DMS53 (cell line): Measurements from ENCODE around the gene MYOM1.

Experiments
- DNase-seq: peaks from one replicate; lab custom pipeline; 2025; lab: John Stamatoyannopoulos, UW

MYOM1 gene

DNA sequence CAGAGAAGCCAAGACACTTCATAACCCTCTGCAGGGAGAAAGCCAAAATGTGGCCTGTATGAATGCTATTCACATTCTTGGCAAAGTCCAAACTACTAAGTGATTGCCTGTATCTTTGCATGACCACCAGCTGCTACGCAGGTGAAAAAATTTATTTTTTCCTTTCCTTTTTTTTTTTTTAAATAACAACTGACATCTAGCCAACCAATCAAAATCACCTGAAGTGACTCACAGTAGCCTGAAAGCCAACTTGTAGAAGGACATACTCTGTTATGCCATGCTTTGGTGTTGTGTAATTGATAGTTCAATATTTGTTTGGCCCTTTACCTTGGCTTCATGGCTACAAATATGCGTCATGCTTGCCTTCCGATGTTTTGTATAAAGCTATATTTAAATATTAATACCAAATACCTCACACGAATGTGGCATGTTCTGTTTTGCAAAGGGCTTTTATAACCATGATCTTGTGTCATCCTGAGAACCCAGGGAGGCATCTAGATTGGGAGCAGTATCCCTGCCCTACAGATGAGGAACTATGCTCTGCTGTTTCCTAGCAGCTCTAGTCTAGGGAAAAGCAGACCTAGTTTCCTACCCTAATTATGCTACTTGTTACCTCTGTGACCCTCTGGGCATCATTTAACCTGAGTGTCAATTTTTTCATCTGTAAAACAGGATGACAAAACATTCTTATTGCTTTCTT lies 102.1 kb downstream of the MYOM1 start:
- DNase-seq, result peak; percentile 99

DNA sequence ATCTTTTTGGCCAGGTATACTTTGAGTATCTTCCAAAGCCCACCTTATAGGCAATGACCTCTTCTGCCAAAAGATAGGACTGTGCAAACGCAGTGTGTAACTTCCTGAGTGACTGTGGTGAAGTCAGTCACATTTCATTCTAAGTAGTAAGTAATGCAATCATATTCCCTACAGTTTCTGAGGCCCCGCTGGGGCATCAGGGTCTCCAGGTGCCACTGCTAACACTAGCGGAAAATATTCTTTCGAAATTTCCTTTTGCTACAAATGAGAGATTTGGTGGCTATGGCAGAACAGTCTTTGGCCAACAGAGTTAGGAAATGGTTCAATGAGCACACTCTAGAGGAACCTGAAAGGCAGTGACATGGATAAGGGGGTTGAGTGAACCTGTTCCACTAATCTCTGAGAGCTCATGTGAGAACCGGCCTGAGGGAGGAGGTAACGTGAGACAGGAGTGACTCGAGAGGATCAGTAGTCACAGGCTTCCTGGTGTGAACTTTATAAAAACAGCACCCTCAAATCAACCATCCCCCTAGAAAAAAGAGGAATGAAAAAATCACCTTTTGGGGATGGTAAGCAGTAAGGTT lies 104.2 kb downstream of the MYOM1 start:
- peak; percentile 91 for DNase-seq

DNA sequence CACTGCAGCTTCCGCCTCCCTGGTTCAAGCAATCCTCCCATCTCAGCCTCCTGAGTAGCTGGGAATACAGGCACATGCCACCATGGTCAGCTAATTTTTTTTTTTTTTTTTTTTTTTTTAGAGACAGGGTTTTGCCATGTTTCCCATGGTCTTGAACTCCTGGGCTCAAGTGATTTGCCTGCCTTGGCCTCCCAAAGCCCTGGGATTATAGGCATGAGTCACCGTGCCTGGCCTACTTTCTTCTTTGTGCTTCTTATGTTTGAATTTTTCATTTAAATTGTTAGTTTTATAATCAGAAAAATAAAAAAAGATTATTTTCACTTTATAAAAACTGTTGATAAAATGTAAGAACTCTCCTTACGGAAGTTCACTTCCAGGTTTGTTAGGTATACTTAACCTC lies 105.3 kb downstream of the MYOM1 start:
- peak; percentile 78 for DNase-seq

DNA sequence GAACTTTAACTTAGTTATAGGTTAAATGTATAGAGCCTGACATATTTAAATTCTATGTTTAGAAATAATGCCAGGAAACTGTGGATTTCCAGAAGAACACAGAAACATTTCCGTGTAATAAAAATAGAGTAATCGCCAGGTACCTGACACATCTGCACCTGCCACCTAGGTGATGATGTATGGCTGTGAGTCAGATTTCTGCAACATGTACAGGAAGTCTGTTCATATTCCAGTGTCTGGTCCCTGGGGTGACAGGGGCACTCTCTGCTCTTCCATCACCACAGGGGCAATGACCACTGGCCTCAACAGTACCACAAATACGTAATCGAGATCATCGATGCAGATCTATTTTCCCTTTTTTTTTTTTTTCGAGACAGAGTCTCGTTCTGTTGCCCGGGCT lies 105.7 kb downstream of the MYOM1 start:
- DNase-seq, result peak; percentile 99

DNA sequence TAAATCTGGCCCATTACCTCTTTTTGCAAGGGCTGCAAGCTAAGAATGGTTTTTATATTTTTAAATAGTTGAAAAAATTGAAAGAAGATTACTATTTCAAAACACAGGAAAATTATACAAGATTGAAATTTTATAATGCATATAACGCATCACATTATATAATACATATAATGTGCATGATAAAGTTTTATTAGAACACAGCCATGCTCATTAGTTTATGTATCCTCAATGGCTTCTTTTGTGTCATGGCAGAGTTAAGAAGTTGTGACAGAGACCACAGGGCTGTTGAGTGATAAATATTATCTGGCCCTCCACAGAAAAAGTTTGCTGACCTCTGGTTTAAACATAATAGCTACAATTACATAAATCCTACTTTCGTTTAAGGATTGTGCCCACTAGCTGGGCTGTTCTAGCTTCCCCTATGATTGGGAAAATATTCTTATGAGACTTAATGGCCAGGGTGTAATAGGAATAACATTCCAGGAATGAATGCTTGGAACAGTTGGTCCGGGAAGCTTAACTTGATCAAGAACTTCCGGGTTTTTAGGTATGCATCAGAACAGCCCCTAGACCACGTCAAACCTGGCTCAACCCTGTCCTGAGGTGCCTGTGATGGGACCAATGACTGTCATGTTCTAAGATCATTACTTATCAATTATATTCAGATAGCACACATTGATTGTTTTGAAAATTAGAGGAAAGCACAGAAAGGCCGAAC lies 108.1 kb downstream of the MYOM1 start:
- DNase-seq, result no peak

DNA sequence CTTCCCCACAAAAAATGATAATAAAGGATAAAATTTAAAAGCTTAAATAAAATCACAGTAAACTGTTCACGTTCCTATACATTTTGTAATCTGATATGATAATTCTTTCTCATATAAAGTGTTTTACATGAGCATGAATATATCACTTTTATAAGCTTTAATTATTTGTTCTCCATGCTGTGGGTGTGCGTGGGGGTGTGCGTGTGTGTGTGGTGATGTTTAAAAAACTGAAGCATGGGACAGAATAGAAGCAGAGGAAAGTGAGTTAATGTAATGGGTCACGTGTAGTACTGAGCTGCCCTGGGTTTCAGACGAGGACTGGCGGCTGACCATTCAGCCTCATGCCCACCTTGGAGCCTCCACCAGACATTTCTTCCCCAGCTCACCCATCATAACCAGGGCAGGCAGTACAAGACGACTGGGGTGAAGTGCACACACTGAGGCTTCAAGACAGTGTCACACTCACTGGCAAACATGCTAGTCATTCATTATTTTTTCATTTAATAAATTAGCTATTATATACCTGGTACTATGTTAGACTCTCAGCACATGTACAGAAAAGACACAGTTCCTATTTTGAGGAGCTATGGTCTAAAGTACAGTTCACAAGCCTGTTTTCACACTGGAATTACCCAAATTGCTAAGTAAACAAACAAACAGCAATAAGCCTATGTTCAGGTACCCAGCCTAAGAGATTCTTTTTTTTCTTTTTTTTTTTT lies 109.6 kb downstream of the MYOM1 start:
- DNase-seq, result no peak

DNA sequence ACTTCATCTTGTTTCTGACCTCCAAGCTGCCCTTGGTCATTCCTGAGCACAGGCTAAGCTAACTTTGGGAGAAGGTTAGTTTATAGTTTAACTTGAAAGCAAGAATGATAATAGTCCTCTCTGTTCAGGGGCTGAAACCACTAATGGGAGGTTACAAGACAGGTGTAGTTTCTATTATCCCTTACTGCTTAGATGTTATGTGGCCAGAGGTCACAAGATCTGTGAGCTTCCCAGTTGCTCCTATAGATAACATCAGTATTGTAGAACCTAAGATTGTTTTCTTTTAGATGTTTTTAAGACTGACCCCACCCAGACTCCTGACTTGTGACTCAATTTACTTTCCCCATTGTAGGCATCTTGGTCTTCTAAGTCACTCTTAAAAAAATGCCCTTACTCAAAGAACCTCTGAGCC lies 112.0 kb downstream of the MYOM1 start:
- no peak for DNase-seq

DNA sequence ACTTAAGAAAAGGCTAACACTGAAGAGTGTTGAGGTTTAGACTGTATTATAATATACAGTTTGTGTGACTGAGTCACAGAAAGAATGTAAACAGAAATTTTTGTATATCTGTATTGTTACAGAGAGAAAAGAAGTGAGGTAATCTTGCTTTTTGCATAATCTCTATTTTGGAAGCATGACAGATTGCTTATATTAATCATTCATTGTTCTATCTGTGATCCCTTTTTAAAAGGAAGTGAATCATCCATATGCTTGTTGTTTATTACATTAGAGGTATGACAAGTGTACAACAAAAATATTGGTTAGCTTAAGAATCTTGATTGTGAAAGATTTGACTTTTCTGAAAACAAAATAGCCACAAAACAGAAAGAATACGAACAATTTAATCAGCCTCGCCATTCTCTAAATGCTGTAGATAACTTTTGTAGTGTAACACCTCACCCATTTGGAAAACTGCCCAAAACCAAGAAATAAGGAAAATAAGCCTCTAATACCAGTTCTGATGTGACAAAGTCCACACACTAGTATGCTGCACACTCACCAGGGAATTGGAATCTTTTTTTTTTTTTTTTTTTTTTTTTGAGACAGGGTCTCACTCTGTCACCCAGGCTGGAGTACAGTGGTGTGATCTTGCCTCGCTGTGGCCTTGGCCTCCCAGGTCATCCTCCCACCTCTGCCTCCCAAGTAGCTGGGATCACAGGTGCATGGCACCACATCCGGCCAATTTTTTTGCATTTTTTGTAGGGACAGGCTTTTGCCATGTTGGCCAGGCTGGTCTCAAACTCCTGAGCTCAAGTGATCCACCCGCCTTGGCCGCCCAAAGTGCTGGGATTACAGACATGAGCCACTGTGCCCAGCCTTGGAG lies 115.3 kb downstream of the MYOM1 start:
- DNase-seq, result no peak

DNA sequence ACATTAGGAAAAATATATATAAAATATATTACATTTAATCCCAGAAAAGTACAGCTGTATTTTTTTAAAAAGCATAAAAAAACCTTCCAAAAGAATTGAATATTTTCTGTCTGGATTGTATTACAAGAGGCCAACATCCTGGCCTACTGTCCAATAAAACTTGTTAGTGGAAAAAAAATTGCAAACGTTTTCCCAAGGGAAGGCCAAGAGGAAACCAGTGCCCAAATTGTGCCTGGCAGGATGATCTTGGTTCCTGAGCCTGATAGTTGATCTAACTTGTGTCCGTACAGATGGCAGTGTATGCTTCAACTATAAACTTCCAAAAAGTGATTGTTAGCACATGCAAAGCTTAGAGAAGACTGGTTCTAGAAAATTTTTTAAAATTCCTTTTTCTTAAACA lies 116.2 kb downstream of the MYOM1 start:
- DNase-seq, result no peak

DNA sequence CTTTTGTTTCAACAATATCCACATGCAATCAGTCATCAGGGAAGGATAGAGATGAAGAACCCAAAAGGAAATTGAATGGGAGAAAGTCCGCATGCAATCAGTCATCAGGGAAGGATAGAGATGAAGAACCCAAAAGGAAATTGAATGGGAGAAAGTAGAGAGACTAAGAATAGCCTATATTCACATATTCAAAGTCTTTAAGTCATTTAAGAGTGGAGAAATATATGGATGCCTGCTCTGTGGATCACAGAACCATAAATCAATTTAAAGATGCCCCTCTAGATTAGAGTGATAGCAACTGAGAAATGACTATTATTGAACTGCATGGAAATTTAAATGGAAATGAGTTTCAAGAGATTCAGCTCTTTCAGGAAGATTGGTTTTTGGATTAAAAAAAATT lies 116.8 kb downstream of the MYOM1 start:
- no peak for DNase-seq

DNA sequence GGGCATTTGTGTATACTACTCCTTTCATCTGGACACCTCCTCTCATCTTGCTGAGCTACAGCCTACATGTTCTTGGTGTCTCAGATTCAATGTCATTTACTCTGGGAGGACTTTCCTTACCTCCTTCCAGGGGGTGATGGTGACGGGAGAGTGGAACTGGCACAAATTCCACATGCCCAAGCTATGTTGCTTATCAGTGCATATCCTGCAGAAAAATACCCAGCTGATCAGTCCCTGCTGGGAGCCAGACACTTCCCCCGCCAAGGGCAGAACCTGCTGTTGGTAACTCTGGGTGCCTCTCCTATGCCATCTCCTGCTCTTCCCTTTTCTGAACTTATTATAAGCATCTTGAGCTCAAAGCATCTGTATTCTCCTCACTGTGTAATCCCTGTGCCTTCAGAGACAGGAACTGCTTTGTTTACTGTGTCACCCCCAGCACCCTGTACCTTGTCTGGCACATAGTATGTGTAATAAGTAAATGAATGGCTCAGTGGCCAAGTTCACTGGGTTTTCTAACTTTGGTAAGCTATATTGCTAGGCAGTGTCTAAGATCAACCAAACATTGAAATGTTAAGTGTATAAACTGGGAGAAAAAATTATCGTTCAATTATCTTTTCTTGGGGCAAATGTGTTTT lies 119.2 kb downstream of the MYOM1 start:
- DNase-seq, result no peak

DNA sequence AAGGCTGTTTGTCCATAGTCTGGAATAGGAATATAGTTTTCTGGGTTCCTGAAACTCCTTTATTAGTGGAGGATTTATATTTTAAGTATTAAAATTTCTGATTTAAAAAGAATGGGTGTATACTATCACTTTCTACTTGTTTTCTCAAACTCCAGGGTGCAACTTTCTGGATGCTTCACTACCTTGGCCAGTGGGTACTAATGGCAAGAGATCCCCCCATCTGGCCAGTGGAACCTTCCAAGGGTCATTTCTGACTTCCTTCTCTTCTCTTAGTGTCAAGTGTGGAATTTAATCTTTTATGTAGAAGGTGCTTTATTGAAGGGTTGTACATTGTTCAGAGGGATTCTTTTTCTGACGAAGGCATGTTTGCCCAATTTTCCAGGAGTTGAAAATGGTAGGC lies 120.4 kb downstream of the MYOM1 start:
- DNase-seq, result no peak

DNA sequence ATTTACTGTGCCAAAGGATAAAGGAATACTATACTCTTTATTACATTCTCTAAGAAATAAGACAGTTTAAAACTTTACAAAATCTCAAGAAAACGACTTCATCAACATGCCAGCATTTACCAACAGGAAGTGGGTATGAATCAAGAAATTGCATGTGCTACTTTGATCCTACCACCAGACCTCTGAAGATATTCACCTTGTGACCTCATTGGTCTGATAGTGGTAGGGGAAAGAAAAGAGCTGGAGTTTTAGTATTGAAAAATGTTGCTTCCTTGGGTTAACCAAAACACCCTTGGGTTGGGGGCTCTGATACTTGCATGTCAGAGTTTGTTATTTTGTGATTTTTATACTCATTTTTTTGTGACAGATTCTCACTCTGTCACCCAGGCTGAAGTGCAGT lies 122.7 kb downstream of the MYOM1 start:
- no peak for DNase-seq

DNA sequence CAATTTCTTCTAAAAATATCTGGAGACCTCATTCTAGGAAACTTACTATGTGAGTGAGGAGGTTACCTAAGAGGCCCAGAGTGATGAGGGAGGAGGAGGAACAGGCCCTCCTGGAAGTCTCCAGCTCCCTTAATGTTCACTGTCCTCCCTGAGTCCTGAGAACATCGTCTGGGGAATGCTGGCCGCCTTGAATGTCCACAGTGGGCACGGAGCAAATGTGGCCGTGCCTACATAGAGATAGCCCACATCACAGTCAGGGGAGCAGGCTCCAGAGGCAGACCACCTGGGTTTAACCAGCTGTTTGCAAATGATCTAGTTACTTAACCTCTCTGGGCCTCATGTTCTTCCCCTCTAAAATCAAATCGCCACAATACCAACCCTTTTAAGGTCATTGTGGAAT lies 123.8 kb downstream of the MYOM1 start:
- no peak for DNase-seq

DNA sequence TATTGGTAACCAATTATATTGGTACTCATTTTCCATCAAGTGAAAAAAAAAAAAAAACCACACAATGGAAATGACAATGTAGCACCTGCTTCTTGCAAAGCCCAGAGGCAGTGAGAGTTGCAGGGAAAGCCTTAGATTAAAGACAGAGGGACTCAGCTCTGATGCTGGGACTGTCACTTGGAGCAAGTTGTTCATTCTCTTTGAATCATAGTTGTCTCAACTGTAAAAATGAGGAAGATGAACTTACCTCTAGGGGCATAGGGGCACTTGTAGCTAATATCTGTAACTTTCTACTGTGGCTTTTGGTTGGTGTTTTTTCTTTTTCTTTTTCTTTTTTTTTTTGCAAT lies 125.5 kb downstream of the MYOM1 start:
- DNase-seq, result no peak

DNA sequence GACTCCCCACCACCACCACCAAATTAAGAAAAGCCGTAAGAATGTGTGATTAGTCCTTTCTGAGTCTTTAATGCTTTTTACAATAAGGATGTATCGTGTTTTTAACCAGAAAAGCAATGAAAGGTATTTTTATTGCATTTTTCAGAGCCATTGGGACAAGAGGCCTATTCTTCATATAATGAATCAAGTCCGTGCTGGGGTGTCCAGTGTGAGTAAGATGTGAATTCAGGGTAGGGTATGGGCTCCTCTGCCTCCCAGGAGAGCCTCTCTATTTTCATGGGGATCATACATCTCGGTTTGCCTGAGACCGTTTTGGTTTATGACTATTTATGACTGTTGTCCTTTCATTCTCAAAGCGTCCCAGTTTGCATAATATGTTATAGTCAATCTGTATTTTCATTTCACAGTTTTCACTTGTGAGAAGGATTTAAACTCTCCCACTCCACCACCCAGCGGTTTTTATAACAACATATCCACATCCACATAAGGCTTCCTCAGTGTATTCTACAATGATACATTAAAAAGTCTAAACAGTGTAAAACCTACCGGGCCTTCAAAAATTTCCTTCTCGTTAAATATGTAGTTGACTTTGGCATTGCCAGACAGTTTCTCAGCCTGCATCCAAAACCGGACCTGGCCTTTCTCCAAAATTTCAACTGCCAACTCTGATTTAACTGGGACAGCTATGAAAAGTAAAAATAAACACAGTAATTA lies 126.0 kb downstream of the MYOM1 start:
- DNase-seq, result no peak

DNA sequence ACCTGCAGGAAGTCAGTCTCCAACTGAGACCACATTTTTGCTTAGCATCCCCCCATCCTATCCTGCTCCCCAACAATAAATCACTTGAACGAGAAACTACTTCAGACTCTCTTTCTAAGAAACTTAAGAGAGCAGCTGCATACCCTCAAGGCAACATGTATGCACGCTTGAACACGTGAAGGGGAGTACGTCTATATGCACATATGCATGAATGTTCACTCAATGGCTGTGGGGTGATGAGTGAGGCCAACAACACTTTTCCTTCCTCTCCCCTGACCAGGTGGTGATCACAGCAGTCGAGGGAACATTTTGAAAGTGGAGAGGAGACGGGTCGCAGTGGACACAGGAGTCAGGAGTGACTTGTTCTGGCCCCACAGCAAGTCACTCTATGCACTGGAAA lies 127.0 kb downstream of the MYOM1 start:
- DNase-seq, result no peak

DNA sequence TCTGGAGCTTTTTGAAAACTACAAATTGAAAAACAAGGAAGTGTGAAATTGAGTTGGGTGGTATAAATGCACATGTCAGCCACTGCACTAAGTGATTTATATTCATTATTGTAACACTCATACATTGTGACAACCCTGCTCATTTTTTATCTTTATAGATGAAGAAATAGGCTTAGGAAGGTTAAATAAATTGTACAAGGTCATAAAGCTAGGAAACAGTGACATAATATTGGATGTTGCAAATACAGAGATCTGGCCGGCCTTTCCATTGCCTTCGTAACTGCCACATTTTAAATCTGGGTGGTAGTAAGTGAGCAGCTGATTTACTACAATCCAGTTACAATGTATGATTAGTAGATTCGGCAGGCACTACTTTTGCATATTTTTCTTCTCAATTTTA lies 130.2 kb downstream of the MYOM1 start:
- no peak for DNase-seq

DNA sequence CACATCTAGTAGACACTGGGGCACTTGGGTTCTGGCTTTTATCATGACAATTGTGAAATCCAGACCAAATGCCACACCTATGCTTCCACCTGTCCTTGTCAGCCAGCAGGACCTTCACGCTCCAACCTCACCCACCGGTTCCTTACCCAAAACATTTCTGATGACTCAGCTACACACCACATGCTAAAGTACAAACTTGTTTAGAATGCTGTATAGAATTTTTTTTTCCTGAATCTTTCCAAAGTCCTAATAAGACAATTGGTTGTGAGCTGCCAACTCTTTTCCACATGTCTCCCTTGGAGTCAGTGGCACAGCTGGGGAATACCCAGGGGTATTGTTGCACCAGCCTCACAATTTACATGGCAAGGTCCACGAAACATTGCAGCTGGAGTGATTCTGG lies 131.3 kb downstream of the MYOM1 start:
- no peak for DNase-seq

DNA sequence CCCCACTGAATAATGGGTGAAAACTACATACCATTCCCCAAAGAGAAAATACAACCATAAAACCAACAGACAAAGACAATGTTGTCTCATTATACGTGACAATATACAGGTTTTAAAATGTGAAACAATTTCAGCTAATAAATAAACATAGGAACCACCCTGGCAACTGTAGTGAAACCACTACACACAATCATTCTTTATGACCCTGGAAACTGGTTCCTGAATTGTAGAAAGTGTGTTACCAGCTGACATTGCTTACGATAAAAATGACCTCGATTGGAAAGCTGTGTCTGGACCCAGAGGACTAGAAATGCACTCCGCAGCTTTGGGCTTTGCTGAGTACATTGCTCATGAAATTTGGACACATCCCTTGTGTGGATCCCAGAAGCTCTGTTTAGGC lies 132.9 kb downstream of the MYOM1 start:
- no peak for DNase-seq

DNA sequence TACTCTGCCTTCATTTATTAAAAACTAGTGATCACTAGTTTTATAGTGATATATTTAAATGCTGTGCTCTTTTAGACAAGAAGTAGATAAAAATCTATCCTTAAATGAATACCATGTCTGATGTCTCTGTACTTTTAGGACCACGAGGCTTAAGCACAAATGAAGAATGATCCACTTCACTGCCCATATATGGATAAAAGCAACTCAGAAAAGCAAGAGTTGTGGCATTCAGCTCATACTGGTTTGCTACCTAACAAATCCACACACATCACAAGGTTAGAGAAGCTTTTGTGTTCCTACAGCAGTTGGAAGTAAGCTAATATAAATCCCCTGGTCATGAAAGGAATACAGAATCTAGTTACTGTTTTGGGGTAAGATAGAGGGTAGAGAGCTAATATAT lies 134.2 kb downstream of the MYOM1 start:
- DNase-seq, result no peak
